ENCODE results near the gene PPIE.

GRCh38 chr1:39758556-39759435 is 20.1 kb downstream of the PPIE start:
- TF ChIP-seq CTCF (IDR thresholded peaks at IDR 0.05) (no peak), POLR2A (IDR thresholded peaks at IDR 0.05) (no peak)

Data from gastroesophageal sphincter (tissue), 3 donors.